Measurements from ENCODE around the gene CELA2B.
A peak's percentile ranks its signal among the peaks of the same experiment; 100 is the strongest.
"Not testable (repeated sequence)": the region's sequence is repeated elsewhere in the genome, so short reads cannot be mapped to it uniquely, and the experiment has no call there.

CELA2B gene

GRCh38 chr1:15504436-15504835 is 28.5 kb downstream of the CELA2B start:
- DNase-seq = no peak

- DNase-seq = no peak
Observed at GRCh38 chr1:15506831-15507230, 30.9 kb downstream of the CELA2B start.

GRCh38 chr1:15507278-15507677 is 31.4 kb downstream of the CELA2B start:
- no peak for DNase-seq

- peak; percentile 48 for DNase-seq
Observed at GRCh38 chr1:15508700-15509487, 33.0 kb downstream of the CELA2B start.

GRCh38 chr1:15509586-15509985 is 33.7 kb downstream of the CELA2B start:
- DNase-seq = no peak

GRCh38 chr1:15510611-15511405 is 34.9 kb downstream of the CELA2B start:
- DNase-seq = no peak

- DNase-seq = no peak
Observed at GRCh38 chr1:15513192-15513591, 37.3 kb downstream of the CELA2B start.

GRCh38 chr1:15513919-15514318 is 38.0 kb downstream of the CELA2B start:
- DNase-seq = no peak

GRCh38 chr1:15514557-15514956 is 38.7 kb downstream of the CELA2B start:
- DNase-seq = not testable (repeated sequence)

GRCh38 chr1:15515022-15515663 is 39.2 kb downstream of the CELA2B start:
- peak; percentile 72 for DNase-seq

GRCh38 chr1:15519625-15520024 is 43.7 kb downstream of the CELA2B start:
- no peak for DNase-seq

- not testable (repeated sequence) for DNase-seq
Observed at GRCh38 chr1:15521206-15521906, 45.5 kb downstream of the CELA2B start.

- DNase-seq = no peak
Observed at GRCh38 chr1:15522551-15522950, 46.6 kb downstream of the CELA2B start.

- peak; percentile 77 for DNase-seq
Observed at GRCh38 chr1:15523104-15524020, 47.5 kb downstream of the CELA2B start.

GRCh38 chr1:15524021-15524282 is 48.0 kb downstream of the CELA2B start, which contains the start of gene CASP9:
Gene CASP9, minus strand, starts transcription at chr1:15524215. Its CDS starts 15 bp downstream, at chr1:15524200.
- DNase-seq = no peak

GRCh38 chr1:15524283-15525049 is 48.6 kb downstream of the CELA2B start:
- DNase-seq = peak; percentile 99

- peak; percentile 47 for DNase-seq
Observed at GRCh38 chr1:15525050-15526020, 49.4 kb downstream of the CELA2B start.

- DNase-seq = no peak
Observed at GRCh38 chr1:15526021-15526489, 50.2 kb downstream of the CELA2B start.

- peak; percentile 100 for DNase-seq
Observed at GRCh38 chr1:15526490-15527339, 50.8 kb downstream of the CELA2B start, which contains the start of gene DNAJC16. Gene DNAJC16, plus strand, starts transcription at chr1:15526848. Its CDS starts 2,258 bp downstream, at chr1:15529106.
